PC-3 (cell line): ENCODE results near the gene LAMTOR5. TPM values are rescaled to one million over a fixed set of nuclear protein-coding genes. Genes with fewer than 3 reads are reported as not detected.
"Not testable (repeated sequence)": the region's sequence is repeated elsewhere in the genome, so short reads cannot be mapped to it uniquely, and the experiment has no call there.

Experiments used
- ATAC-seq: fragments of 200-7000 bp; cut with Tn5 transposase; 2 replicates; pipeline ENCODE4 v1.9.1; 2020; ENCODE audit warnings: mild to moderate bottlenecking, moderate library complexity
- BruUV-seq: library from RNA; stranded (reverse); fragments of 400-500 nt; replicated peaks from 2 replicates; lab custom pipeline; 2021; lab: Mats Ljungman, UMichigan
- CTCF ChIA-PET: fragments of 300-600 bp; sonication (Branson Sonifier 250); formaldehyde crosslinking; loops from one replicate; lab custom pipeline; 2022; ENCODE audit warnings: antibody characterized with exemption; lab: Charles Lee
- POLR2A ChIA-PET: fragments of 300-600 bp; sonication (Branson Sonifier 250); formaldehyde crosslinking; loops from one replicate; lab custom pipeline; 2022; ENCODE audit warnings: antibody characterized with exemption; ENCODE audit not compliant: unreplicated experiment; lab: Charles Lee
- DNase-seq: peaks from one replicate; pipeline ENCODE4 v3.0.0-alpha.2; 2015
- H2AFZ ChIP-seq: fragments of 300-600 bp; sonication (generic); 2 replicates; pipeline ENCODE4 v1.6.0; 2016; ENCODE audit warnings: antibody characterized with exemption, low read length
- H3F3A ChIP-seq: fragments of 300-600 bp; sonication (generic); one replicate; pipeline ENCODE4 v1.6.0; 2017; ENCODE audit warnings: antibody characterized with exemption, low read length, control low read depth, mild to moderate bottlenecking; ENCODE audit not compliant: unreplicated experiment
- H3K27ac ChIP-seq: fragments of 300-600 bp; sonication (generic); 2 replicates; pipeline ENCODE4 v1.5.1; 2016; ENCODE audit warnings: mild to moderate bottlenecking, low read length
- H3K27me3 ChIP-seq: fragments of 300-600 bp; sonication (generic); 2 replicates; pipeline ENCODE4 v1.6.1; 2016; ENCODE audit warnings: low read length, mixed read lengths
- H3K36me3 ChIP-seq: fragments of 300-600 bp; sonication (generic); 2 replicates; pipeline ENCODE4 v1.6.1; 2016; ENCODE audit warnings: low read depth, mixed run types, low read length, mixed read lengths
- H3K4me1 ChIP-seq: fragments of 300-600 bp; sonication (generic); 2 replicates; pipeline ENCODE4 v1.5.1; 2016; ENCODE audit warnings: low read length; ENCODE audit not compliant: insufficient read depth
- H3K4me2 ChIP-seq: fragments of 300-600 bp; sonication (generic); 2 replicates; pipeline ENCODE4 v1.6.0; 2016; ENCODE audit warnings: low read length
- H3K4me3 ChIP-seq: fragments of 300-600 bp; sonication (generic); 2 replicates; pipeline ENCODE4 v1.5.1; 2016; ENCODE audit warnings: mild to moderate bottlenecking, low read length, mixed read lengths
- H3K79me2 ChIP-seq: fragments of 300-600 bp; sonication (generic); 2 replicates; pipeline ENCODE4 v1.6.1; 2017; ENCODE audit warnings: low read length, mixed read lengths
- H3K9ac ChIP-seq: fragments of 300-600 bp; sonication (generic); 2 replicates; pipeline ENCODE4 v1.6.0; 2016; ENCODE audit warnings: mild to moderate bottlenecking, low read length
- H3K9me2 ChIP-seq: fragments of 300-600 bp; sonication (generic); replicated peaks from 2 replicates; pipeline ENCODE4 v1.6.1; 2016; ENCODE audit warnings: mixed run types, low read length, mixed read lengths
- H3K9me3 ChIP-seq: fragments of 300-600 bp; sonication (generic); 2 replicates; pipeline ENCODE4 v1.6.1; 2016; ENCODE audit warnings: low read length, mixed read lengths
- H4K20me1 ChIP-seq: fragments of 300-600 bp; sonication (generic); 2 replicates; pipeline ENCODE4 v1.6.1; 2016; ENCODE audit warnings: low read length, mixed read lengths
- EZH2 ChIP-seq: fragments of 300-600 bp; sonication (generic); IDR thresholded peaks from one replicate; pipeline ENCODE4 v1.6.1; 2017; ENCODE audit warnings: antibody characterized with exemption, mild to moderate bottlenecking, low read length; ENCODE audit not compliant: unreplicated experiment
- EZH2phosphoT487 ChIP-seq: fragments of 300-600 bp; sonication (generic); IDR thresholded peaks from 2 replicates; pipeline ENCODE4 v1.6.1; 2018; ENCODE audit warnings: mild to moderate bottlenecking, antibody characterized with exemption, low read length, borderline replicate concordance
- intact Hi-C: fragments of 100-400 bp; cut with micrococcal nuclease; formaldehyde crosslinking; loops from 2 replicates; pipeline ENCODE4 v1.9.0; 2023
- total RNA-seq: library from RNA; depleted of rRNA; stranded (reverse); fragments of >200 nt; gene quantifications from 2 replicates; pipeline ENCODE4 v1.2.3, GENCODE V29; 2014
- TF ChIP-seq, protein P1 (sequence below): fragments of 300-600 bp; sonication (generic); conservative IDR thresholded peaks from 2 replicates; pipeline ENCODE4 v1.5.1; 2017; ENCODE audit warnings: antibody characterized with exemption, low read depth, mild to moderate bottlenecking, low read length

The LAMTOR5 gene
- total RNA-seq, 1 experiment from 2014 or later, result 143 TPM

DNA sequence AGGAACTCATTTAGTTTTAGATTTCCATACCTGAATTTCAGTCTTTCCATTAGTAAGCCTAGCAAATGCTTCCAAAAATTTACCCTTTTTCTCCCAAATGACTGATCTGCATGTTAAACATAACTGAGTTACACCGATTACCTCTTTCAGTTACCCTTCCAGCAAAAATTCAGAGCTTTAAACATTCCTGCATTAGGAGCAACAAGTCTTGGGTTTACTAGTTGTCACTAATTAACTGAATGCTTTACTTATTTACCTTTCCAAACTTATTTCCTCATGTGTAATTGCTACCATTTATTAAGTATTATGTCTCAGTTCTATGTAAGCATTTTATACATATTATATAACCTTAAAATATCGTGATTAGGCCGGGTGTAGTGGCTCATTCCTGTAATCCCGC, 3.1 kb downstream of the LAMTOR5 start:
- H3K27ac ChIP-seq, result no peak overlapping the region
- no peak for TF ChIP-seq EZH2
- no peak for TF ChIP-seq EZH2phosphoT487
- no peak overlapping the region for H3K9ac ChIP-seq
- peaks cover 29% of the 10 kb centered on the region for H3K79me2 ChIP-seq
- ChIA-PET CTCF (no interaction called here), POLR2A (no interaction called here)
- no peak overlapping the region for H2AFZ ChIP-seq
- BruUV-seq, result no TSS peak
- H3K9me3 ChIP-seq, result no peaks in the 10 kb centered on the region
- H3K4me3 ChIP-seq, result no peak overlapping the region
- no peak overlapping the region for H3K4me2 ChIP-seq
- ATAC-seq, result no peak
- no peaks in the 10 kb centered on the region for H3K27me3 ChIP-seq
- H3K4me1 ChIP-seq, result peaks cover 8% of the 10 kb centered on the region; the same call in 1 of the 2 replicates
- intact Hi-C loops, result no loop called here
- no peaks in the 10 kb centered on the region for H4K20me1 ChIP-seq
- H3K9me2 ChIP-seq, result no peaks in the 10 kb centered on the region
- no peak for DNase-seq
- H3F3A ChIP-seq, result no peaks in the 10 kb centered on the region
- H3K36me3 ChIP-seq, result peaks cover 42% of the 10 kb centered on the region

DNA sequence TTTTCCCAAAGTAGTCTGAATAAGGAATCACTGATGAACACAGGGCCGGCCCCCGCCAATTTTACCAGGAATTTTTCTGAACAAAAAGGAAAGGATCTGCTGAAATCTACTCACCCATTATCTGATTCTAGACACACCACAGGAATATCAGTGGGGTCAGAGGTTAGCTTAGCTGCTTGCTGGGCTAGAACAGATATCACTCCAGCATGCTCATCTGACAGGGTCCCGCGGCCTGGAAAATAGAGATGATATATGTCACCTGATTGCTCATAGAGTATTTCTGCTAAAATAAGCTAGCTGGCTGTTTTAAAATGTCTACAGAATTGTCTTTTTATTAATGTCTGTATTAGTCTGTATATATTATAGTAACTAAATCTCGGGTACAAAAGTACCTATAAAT, 3.7 kb downstream of the LAMTOR5 start:
- POLR2A ChIA-PET, result no interaction called here

DNA sequence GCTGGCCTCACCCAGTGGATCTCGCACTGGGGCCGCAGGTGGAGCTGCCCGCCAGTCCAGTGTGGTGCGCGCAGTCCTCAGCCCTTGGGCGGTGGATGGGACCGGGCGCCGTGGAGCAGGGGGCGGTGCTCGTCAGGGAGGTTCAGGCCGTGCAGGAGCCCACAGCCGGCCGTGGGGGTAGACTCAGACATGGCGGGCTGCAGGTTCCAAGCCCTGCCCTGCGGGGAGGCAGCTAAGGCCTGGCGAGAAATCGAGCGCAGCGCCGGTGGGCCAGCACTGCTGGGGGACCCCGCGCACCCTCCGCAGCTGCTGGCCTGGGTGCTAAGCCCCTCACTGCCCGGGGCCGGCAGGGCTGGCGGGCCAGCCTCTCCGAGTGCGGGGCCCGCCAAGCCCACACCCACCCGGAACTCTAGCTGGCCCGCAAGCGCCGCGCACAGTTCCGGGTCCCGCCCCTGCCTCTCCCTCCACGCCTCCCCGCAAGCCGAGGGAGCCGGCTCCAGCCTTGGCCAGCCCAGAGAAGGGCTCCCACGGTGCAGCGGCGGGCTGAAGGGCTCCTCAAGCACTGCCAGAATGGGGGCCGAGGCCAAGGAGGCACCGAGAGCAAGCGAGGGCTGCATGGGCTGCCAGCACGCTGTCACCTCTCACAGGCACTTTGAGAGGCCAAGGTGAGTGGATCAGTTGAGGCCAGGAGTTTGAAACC, 11.1 kb downstream of the LAMTOR5 start:
- H3K9me3 ChIP-seq, CTCF ChIA-PET, H3K36me3 ChIP-seq, intact Hi-C loops, ATAC-seq, BruUV-seq, H2AFZ ChIP-seq, H3K27me3 ChIP-seq, POLR2A ChIA-PET, H3K4me3 ChIP-seq, H3K4me2 ChIP-seq, H3K27ac ChIP-seq, DNase-seq, H4K20me1 ChIP-seq, H3K9ac ChIP-seq, H3K79me2 ChIP-seq, H3K9me2 ChIP-seq: not testable (repeated sequence)
- peaks cover 10% of the 10 kb centered on the region for H3F3A ChIP-seq
- peaks cover 26% of the 10 kb centered on the region for H3K4me1 ChIP-seq

More for the DNA sequence above, 3.7 kb downstream of the LAMTOR5 start:
- Histone ChIP-seq H3K36me3 (peaks cover 42% of the 10 kb centered on the region), H3K9ac (no peak overlapping the region), H3K27me3 (no peaks in the 10 kb centered on the region), H4K20me1 (no peaks in the 10 kb centered on the region), H2AFZ (no peak overlapping the region), H3K4me1 (peaks cover 8% of the 10 kb centered on the region; the same call in 1 of the 2 replicates), H3K4me2 (no peak overlapping the region), H3K9me2 (no peaks in the 10 kb centered on the region), H3K9me3 (no peaks in the 10 kb centered on the region), H3F3A (no peaks in the 10 kb centered on the region), H3K79me2 (peaks cover 29% of the 10 kb centered on the region), H3K4me3 (no peak overlapping the region), H3K27ac (no peak overlapping the region)
- intact Hi-C loops, result no loop called here
- CTCF ChIA-PET, result interaction anchor here (0.6 kb wide), 1 partner anchor 196 kb away, joined by 6 read pairs; no protein-coding TSS in a partner anchor
- DNase-seq (no peak), ATAC-seq (no peak)
- TF ChIP-seq, protein P1, sequence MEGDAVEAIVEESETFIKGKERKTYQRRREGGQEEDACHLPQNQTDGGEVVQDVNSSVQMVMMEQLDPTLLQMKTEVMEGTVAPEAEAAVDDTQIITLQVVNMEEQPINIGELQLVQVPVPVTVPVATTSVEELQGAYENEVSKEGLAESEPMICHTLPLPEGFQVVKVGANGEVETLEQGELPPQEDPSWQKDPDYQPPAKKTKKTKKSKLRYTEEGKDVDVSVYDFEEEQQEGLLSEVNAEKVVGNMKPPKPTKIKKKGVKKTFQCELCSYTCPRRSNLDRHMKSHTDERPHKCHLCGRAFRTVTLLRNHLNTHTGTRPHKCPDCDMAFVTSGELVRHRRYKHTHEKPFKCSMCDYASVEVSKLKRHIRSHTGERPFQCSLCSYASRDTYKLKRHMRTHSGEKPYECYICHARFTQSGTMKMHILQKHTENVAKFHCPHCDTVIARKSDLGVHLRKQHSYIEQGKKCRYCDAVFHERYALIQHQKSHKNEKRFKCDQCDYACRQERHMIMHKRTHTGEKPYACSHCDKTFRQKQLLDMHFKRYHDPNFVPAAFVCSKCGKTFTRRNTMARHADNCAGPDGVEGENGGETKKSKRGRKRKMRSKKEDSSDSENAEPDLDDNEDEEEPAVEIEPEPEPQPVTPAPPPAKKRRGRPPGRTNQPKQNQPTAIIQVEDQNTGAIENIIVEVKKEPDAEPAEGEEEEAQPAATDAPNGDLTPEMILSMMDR, result no peak
- TF ChIP-seq EZH2, result no peak
- TF ChIP-seq EZH2phosphoT487, result no peak
- no TSS peak for BruUV-seq
